NCI-H774 (cell line): ENCODE results near the gene PLD6.
"Not testable (repeated sequence)": the region's sequence is repeated elsewhere in the genome, so short reads cannot be mapped to it uniquely, and the experiment has no call there.

Experiments used
- DNase-seq: peaks from one replicate; lab custom pipeline; 2025; lab: John Stamatoyannopoulos, UW

Gene PLD6

GRCh38 chr17:17177176-17177575 is 29.0 kb downstream of the PLD6 start:
- no peak for DNase-seq

- no peak for DNase-seq
Observed at GRCh38 chr17:17176341-17176740, 29.8 kb downstream of the PLD6 start.

GRCh38 chr17:17175917-17176316 is 30.2 kb downstream of the PLD6 start:
- no peak for DNase-seq

GRCh38 chr17:17175340-17175739 is 30.8 kb downstream of the PLD6 start:
- DNase-seq, result no peak

- DNase-seq, result no peak
Observed at GRCh38 chr17:17173921-17174320, 32.2 kb downstream of the PLD6 start.

GRCh38 chr17:17172990-17173389 is 33.1 kb downstream of the PLD6 start:
- no peak for DNase-seq

GRCh38 chr17:17172001-17172939 is 33.9 kb downstream of the PLD6 start:
- DNase-seq, result no peak

- no peak for DNase-seq
Observed at GRCh38 chr17:17171186-17171585, 34.9 kb downstream of the PLD6 start.

GRCh38 chr17:17170346-17170985 is 35.7 kb downstream of the PLD6 start:
- DNase-seq, result no peak

- DNase-seq, result no peak
Observed at GRCh38 chr17:17169396-17169795, 36.7 kb downstream of the PLD6 start.

GRCh38 chr17:17168401-17168800 is 37.7 kb downstream of the PLD6 start:
- no peak for DNase-seq

GRCh38 chr17:17167986-17168385 is 38.1 kb downstream of the PLD6 start:
- no peak for DNase-seq

- no peak for DNase-seq
Observed at GRCh38 chr17:17167356-17167755, 38.8 kb downstream of the PLD6 start.

- DNase-seq, result no peak
Observed at GRCh38 chr17:17166446-17166845, 39.7 kb downstream of the PLD6 start.

GRCh38 chr17:17165666-17166308 is 40.3 kb downstream of the PLD6 start:
- DNase-seq, result no peak

- no peak for DNase-seq
Observed at GRCh38 chr17:17164676-17165075, 41.5 kb downstream of the PLD6 start.

- no peak for DNase-seq
Observed at GRCh38 chr17:17164156-17164555, 42.0 kb downstream of the PLD6 start.

GRCh38 chr17:17161759-17162158 is 44.4 kb downstream of the PLD6 start:
- DNase-seq, result no peak

- no peak for DNase-seq
Observed at GRCh38 chr17:17161121-17161520, 45.0 kb downstream of the PLD6 start.

- no peak for DNase-seq
Observed at GRCh38 chr17:17159571-17159970, 46.6 kb downstream of the PLD6 start.

- DNase-seq, result not testable (repeated sequence)
Observed at GRCh38 chr17:17158506-17158905, 47.6 kb downstream of the PLD6 start.

GRCh38 chr17:17157041-17157440 is 49.1 kb downstream of the PLD6 start:
- DNase-seq, result no peak

- DNase-seq, result no peak
Observed at GRCh38 chr17:17156511-17156910, 49.6 kb downstream of the PLD6 start.
